Measurements from ENCODE around the gene PDIA5. TPM values are rescaled to one million over a fixed set of nuclear protein-coding genes. Genes with fewer than 3 reads are reported as not detected.

PDIA5 gene
- total and polyA plus RNA-seq, 2 of the 4 experiments (the other 2 are of a cell fraction) = 19.4 to 42.0 TPM

GRCh38 chr3:123157209-123157597 is 90.4 kb downstream of the PDIA5 start:
- peaks cover 10% of the 10 kb centered on the region for H3K9me1 ChIP-seq (ENCODE audit: insufficient read depth, low read length)
- H3K79me1 ChIP-seq (ENCODE audit: low read depth in 1 of 2, low read length in 2 of 2) = no peaks in the 10 kb centered on the region
- intact Hi-C loops (cut with micrococcal nuclease) = no loop called here
- no peak overlapping the region for H3K18ac ChIP-seq (ENCODE audit: low read depth, low read length)
- no CpG with 5 or more reads among the region's 2 CpGs for WGBS, 2 experiments (ENCODE audit: extremely low coverage in 2 of 2, insufficient read length in 1 of 2)
- H4K20me1 ChIP-seq (ENCODE audit: insufficient read depth, low read length) = no peaks in the 10 kb centered on the region
- no peak overlapping the region for H3K4me3 ChIP-seq (ENCODE audit: insufficient read depth, low read depth, low read length)
- no peak overlapping the region for H4K5ac ChIP-seq (ENCODE audit: low read depth, low read length)
- no peak overlapping the region for H2BK20ac ChIP-seq (ENCODE audit: low read depth, low read length)
- H4K8ac ChIP-seq (ENCODE audit: low read depth in 2 of 2, low read length in 2 of 2) = no peak overlapping the region
- H3K9me3 ChIP-seq (ENCODE audit: control insufficient read depth, insufficient read depth, low read length) = no peaks in the 10 kb centered on the region
- H3K27me3 ChIP-seq (ENCODE audit: control insufficient read depth, insufficient read depth, low read length) = no peaks in the 10 kb centered on the region
- H4K91ac ChIP-seq (ENCODE audit: insufficient read depth, low read depth, low read length) = no peak overlapping the region
- no peak overlapping the region for H2AK5ac ChIP-seq (ENCODE audit: low read depth, low read length)
- TF ChIP-seq SMC3 (IDR thresholded peaks at IDR 0.05; ENCODE audit: low read depth, low read length) (no peak), CEBPB (IDR thresholded peaks at IDR 0.05; ENCODE audit: low read depth, low read length) (no peak), CTCF (conservative IDR thresholded peaks at IDR 0.05; ENCODE audit: low read depth, low read length) (no peak), RCOR1 (IDR thresholded peaks at IDR 0.05; ENCODE audit: insufficient replicate concordance, low read length) (no peak), RAD21 (IDR thresholded peaks at IDR 0.05; ENCODE audit: low read length) (no peak), CHD1 (IDR thresholded peaks at IDR 0.05; ENCODE audit: low read depth, low read length) (no peak), RFX5 (IDR thresholded peaks at IDR 0.05; ENCODE audit: low read depth, low read length) (no peak), BHLHE40 (IDR thresholded peaks at IDR 0.05; ENCODE audit: low read depth, low read length) (no peak), USF2 (IDR thresholded peaks at IDR 0.05; ENCODE audit: low read depth, low read length) (no peak), MAZ (IDR thresholded peaks at IDR 0.05; ENCODE audit: borderline replicate concordance, low read depth, low read length) (no peak), NFE2L2 (IDR thresholded peaks at IDR 0.05; ENCODE audit: low read depth, low read length) (no peak), MAFK (IDR thresholded peaks at IDR 0.05; ENCODE audit: low read depth, low read length) (no peak), FOS (IDR thresholded peaks at IDR 0.05; ENCODE audit: low read depth, low read length) (no peak), POLR2A (IDR thresholded peaks at IDR 0.05; ENCODE audit: low read depth, low read length) (no peak), MXI1 (IDR thresholded peaks at IDR 0.05; ENCODE audit: borderline replicate concordance, low read depth, low read length) (no peak)
- TF ChIP-seq, protein P1, sequence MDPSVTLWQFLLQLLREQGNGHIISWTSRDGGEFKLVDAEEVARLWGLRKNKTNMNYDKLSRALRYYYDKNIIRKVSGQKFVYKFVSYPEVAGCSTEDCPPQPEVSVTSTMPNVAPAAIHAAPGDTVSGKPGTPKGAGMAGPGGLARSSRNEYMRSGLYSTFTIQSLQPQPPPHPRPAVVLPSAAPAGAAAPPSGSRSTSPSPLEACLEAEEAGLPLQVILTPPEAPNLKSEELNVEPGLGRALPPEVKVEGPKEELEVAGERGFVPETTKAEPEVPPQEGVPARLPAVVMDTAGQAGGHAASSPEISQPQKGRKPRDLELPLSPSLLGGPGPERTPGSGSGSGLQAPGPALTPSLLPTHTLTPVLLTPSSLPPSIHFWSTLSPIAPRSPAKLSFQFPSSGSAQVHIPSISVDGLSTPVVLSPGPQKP (IDR thresholded peaks at IDR 0.05; ENCODE audit: borderline replicate concordance, low read depth, low read length) = no peak
- ChIA-PET CTCF (no interaction called here), POLR2A (ENCODE audit: unreplicated experiment) (no interaction called here)
- H2AFZ ChIP-seq (replicated peaks; ENCODE audit: low read length, poor library complexity) = no peak overlapping the region
- dilution Hi-C loops (cut with HindIII; ENCODE audit: low sequenced_read_pairs, unreplicated experiment) = no loop called here
- no TSS peak for BruUV-seq (replicated peaks)
- H3K27ac ChIP-seq (ENCODE audit: insufficient read depth, low read length) = no peak overlapping the region
- H3K4me1 ChIP-seq (ENCODE audit: control insufficient read depth, insufficient read depth, low read length) = no peaks in the 10 kb centered on the region
- no peak overlapping the region for H3K56ac ChIP-seq (ENCODE audit: extremely low read depth, insufficient read depth, low read length)
- no peak overlapping the region for H3K23ac ChIP-seq (ENCODE audit: low read depth, low read length)
- ATAC-seq (ENCODE audit: low read depth) (no peak), DNase-seq (no peak)
- H3K4me2 ChIP-seq (ENCODE audit: low read depth, low read length) = no peak overlapping the region
- no peak overlapping the region for H2AK9ac ChIP-seq (replicated peaks; ENCODE audit: low read depth, low read length, poor library complexity)
- H2BK5ac ChIP-seq (ENCODE audit: low read depth, low read length, poor library complexity, severe bottlenecking) = no peak overlapping the region
- H2BK120ac ChIP-seq (ENCODE audit: low read depth, low read length) = no peak overlapping the region
- no peak overlapping the region for H3K4ac ChIP-seq (ENCODE audit: low read depth, low read length)
- in situ Hi-C loops (cut with MboI; ENCODE audit: low sequenced_read_pairs) = no loop called here
- H3K9ac ChIP-seq (ENCODE audit: low read depth, low read length) = no peak overlapping the region
- no peak overlapping the region for H2BK15ac ChIP-seq (ENCODE audit: low read depth, low read length)
- H3K36me3 ChIP-seq (ENCODE audit: control insufficient read depth, insufficient read depth, low read length) = peaks cover 49% of the 10 kb centered on the region
- H3K14ac ChIP-seq (replicated peaks; ENCODE audit: low read depth, low read length) = no peak overlapping the region
